GM20000 (cell line): ENCODE results near the gene TPK1.

Experiments used
- DNase-seq: peaks from one replicate; pipeline ENCODE4 v3.0.0; 2012; ENCODE audit warnings: low spot score
- TF ChIP-seq, protein P1 (sequence below): IDR thresholded peaks from 2 replicates; pipeline ENCODE4 v1.5.1; 2012; ENCODE audit warnings: mild to moderate bottlenecking, control low read depth; ENCODE audit errors: extremely low read depth, missing control alignments

TPK1 gene

DNA sequence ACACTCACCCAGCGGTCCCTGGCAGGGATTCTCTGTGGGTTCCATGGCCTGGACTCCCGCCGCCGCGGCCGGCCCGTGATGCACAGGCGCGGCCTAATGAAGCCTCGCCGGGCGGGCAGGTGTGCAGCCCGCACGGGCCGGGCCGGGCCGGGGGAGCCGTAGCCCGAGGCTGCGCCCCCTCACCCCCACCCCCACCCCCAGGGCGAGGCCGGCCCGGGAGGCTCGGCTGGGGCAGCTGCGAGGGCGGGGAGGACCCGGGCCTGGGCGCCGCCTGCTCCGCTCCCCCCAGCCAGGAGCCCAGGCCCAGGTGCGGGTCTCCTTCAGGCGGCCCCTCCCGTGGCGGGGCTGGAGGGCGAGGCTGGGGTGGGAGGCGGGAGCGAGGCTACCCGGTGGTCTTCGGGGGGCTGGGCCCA is 432.2 kb downstream of the TPK1 start, which contains the start of gene NOBOX:
Gene NOBOX (minus strand): TSS at position 45 of the 413 bp plus-strand sequence.
- no peak for DNase-seq
- TF ChIP-seq, protein P1, sequence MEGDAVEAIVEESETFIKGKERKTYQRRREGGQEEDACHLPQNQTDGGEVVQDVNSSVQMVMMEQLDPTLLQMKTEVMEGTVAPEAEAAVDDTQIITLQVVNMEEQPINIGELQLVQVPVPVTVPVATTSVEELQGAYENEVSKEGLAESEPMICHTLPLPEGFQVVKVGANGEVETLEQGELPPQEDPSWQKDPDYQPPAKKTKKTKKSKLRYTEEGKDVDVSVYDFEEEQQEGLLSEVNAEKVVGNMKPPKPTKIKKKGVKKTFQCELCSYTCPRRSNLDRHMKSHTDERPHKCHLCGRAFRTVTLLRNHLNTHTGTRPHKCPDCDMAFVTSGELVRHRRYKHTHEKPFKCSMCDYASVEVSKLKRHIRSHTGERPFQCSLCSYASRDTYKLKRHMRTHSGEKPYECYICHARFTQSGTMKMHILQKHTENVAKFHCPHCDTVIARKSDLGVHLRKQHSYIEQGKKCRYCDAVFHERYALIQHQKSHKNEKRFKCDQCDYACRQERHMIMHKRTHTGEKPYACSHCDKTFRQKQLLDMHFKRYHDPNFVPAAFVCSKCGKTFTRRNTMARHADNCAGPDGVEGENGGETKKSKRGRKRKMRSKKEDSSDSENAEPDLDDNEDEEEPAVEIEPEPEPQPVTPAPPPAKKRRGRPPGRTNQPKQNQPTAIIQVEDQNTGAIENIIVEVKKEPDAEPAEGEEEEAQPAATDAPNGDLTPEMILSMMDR, result no peak

DNA sequence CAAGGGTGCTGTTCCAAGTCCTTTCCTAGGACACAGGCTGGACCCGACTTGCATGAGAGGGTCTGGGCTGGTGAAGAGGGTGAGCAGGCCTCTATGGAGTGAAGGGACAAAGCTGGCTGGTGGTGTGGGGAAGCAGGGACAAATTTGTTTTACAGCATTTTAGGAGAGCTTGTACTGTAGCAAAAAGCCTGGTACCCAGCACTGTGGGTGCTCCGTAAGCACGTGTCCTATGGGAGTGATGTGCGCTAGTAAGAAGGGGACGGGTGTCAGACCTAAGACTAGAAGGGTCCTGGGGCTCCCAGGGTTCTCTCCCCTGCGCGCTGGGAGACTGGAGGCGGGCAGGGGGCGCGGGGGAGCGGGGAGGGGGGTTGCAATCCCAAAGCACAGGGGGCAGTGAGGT is 432.8 kb downstream of the TPK1 start:
- TF ChIP-seq, protein P1, result no peak
- no peak for DNase-seq
